HG02571 (cell line): Measurements from ENCODE around the gene SGK1.
A peak's percentile ranks its signal among the peaks of the same experiment; 100 is the strongest.
"Not testable (repeated sequence)": the region's sequence is repeated elsewhere in the genome, so short reads cannot be mapped to it uniquely, and the experiment has no call there.

Source experiments
- ATAC-seq: cut with Tn5 transposase; IDR thresholded peaks from one replicate; pipeline ENCODE4 v1.9.1; 2021; ENCODE audit warnings: mild to moderate bottlenecking, moderate library complexity; ENCODE audit not compliant: unreplicated experiment

The SGK1 gene

DNA sequence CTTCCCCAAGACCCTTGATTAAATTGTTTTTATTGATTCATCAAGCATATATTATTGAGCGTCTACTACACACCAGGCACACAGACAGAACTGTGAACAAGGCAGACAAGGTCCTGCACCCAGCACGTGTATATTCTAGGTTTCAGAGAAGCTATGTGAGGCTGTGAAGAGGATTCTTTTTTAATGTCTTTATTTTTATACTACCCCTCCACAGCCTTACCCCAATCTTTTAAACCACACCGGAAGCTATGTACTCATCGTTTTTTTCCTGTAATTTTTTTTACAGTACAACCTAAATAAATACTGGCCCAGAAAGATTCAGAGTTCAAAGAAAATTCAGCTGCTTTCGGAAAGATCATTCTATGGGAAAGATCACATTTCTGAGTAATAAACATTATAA is 10.0 kb downstream of the SGK1 start:
- no peak for ATAC-seq

DNA sequence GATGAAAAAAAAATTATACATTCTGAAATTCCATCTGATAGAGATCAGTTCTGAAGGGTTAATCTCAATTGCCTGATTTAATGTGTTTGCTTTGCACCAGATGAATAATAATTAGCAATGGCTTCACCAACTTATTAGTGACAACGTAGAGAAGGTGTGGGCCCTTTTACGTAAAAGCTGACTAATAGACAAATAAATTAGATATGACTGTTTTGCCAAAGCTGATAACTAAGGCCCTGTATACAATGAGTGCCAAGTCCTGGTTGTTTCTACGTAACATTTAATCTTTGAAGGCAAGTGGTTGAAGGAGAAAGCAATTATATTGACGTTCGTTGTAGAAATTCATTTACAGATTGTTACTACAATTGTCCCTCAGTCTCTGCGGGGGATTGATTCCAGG is 10.8 kb downstream of the SGK1 start:
- no peak for ATAC-seq

DNA sequence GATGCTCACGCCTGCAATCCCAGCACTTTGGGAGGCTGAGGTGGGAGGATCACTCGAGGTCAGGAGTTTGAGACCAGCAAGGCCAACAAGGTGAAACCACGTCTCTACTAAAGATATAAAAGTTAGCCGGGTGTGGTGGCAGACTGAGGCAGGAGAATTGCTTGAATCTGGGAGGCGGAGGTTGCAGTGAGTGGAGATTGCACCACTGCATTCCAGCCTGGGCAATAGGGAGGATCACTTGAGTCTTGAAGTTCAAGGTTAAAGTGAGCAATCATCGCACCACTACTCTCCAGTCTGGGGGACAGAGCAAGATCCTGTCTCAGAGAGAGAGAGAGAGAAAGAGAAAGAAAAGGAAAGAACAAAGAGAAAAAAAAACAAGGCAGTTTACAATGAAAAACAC is 13.5 kb downstream of the SGK1 start:
- not testable (repeated sequence) for ATAC-seq

DNA sequence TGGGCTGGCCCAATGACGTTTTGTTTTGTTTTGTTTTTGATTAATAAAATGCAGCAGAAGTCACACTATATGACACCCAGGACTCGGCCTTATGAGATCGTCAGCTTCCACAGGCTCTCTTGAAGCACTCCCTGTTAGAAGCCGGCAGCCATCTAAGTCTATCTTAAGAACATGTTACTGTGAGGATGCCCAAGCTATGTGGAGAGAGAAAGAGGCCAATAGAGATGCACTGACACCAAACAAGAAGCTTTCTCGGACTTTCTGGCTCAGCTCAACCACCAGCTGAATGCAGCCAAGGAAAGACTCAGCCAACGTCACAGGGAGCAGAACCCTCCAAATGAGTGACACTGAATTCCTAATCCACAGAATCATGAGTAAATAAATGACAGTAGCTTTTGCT is 14.0 kb downstream of the SGK1 start:
- no peak for ATAC-seq

DNA sequence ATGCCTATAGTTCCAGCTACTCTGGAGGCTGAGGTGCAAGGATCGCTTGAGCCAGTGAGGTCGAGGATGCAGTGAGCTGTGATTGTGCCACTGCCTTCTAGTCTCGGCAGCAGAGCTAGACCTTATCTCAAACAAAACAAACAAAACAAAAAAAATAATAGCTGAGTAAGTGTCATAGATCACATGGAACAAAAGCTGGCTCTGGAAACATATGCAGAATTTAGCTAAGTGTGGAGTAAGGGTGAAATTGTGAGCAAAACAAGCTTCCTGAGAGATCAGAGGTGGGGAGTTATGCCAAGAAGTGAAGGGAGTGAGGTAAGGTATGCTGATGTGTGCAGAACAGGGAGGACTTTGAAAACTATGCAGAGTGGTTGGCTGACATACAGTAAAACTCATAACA is 18.7 kb downstream of the SGK1 start:
- no peak for ATAC-seq

DNA sequence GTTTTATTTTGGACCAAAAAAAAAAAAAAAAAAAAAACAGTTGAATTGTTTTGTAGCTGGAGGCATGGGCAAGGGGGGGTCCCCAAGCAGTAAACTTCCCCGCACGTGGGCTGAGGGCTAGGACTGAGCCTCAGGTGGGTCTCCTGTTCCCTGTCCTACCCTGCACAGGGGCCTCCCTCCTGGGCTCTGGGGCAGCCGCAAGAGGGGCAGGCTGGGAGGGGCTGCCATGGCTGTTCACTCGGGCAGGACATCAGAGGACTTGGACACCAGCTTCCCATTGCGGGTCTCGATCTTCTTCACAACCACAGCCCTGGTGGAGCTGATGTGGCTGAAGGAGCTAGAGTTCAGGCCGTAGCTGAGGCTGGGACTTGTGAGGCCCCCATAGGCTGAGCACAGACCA is 21.1 kb downstream of the SGK1 start:
- ATAC-seq, result no peak

DNA sequence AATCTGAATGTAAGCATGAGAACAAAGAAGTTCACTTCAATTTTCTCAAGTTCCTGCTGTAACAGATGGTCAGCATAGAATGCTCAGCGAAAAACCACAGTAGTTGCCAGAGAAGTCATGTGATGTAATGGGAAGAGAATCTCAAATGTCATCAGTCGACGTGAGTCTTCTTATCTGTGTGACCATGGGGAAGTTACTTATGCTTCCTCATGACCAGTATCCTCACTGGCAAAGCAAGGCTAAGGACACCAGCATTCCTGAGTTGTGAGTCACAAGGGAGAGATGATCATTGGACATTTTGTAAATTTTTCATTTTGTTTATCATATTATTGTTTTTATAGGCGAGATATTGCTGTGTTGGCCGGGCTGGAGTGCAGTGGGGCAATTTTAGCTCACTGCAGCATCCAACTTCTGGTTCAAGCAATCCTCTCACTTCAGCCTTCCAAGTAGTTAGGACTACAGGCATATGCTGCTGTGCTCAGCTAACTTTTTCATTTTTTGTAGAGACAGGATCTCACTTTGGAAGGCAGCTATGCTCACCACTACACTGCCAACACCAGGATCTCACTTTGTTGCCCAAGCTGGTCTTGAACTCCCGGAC is 21.9 kb downstream of the SGK1 start:
- peak; percentile 62 for ATAC-seq

DNA sequence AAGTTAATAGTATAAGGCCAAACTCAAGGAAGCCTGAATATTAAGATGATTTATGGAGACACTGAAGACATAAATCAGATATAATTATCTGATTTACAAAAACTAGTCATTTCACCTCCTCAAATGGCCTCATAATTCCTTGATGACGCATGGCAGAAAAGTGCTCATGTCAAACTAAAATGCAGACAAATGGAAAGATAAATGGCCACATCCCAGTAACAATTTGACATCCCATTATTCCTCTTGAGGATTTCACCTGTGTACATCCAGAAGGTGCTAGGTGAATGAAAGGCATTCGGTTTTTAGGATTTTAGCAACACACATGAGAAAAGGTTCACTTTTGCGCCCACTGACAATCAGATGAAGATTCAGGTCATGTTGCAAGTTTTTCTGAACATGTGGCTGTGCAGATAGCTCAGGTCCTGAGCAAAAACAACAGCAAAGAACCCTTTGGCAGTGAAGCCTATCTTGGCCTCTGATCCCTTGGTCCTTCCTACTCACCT is 24.2 kb downstream of the SGK1 start:
- ATAC-seq, result no peak

DNA sequence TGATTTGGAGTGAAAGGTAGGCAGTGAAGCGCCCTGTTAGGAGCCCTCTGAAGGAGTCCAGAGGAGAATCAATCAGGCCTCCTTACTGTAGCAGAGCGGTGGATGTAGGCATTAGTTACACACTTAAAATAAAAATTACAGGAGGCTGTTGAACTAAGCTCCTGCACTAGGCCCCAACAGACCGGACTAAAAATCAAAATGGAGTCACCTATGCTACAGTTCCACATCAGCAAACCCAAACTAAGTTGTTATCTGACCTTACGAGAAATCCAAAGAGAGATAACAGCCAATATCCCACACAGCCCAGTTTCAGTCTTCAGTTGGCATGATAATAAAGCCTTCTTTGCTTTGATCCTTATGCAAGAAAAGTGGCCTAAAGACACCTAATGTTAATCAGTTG is 26.8 kb downstream of the SGK1 start:
- no peak for ATAC-seq

DNA sequence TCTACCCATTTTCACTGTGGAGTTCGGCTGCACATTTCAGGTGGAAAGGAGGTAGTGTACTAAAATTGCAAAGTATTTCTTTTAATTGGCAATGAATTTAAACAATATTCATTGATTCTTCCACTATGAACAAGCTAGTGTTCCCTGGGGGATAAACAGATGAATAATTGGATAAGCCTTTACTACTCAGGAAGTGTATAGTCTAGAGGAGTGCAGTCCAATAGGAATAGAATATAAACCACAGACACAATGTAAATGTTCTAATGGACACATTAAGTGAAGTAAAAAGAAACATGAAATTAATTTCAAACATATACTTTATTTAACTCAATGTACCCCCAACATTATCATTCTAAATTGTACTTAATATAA is 28.7 kb downstream of the SGK1 start:
- no peak for ATAC-seq

DNA sequence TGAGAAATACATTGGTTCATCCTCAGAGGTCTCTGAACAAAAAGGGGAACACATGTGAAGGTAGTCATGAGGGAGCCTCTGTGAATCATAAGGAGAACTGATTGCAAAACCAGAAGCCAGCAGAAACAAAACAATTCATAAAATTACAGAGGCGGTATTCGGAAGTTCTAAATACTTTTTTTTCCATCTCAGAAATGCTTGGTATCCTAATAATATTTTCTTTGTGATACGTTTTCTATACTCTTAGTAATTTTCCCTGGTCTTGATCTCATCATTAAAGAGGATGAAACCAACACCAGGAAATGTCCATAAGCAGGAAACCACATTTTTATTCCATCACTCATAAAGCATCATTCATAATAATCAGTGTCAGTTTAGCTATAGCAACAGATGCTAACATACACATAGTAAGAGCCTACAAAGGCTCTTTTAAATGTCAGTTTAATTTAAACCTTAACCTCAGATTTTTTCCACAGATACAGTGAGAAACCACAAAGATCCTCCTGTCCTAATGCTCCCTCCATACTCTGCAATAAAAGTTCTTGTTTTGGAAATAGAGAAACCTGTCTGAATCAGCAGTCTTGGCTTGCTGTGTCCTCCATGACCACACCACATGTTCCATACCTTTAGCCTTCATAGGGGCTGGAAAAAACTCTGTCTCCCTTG is 29.2 kb downstream of the SGK1 start:
- peak; percentile 66 for ATAC-seq

DNA sequence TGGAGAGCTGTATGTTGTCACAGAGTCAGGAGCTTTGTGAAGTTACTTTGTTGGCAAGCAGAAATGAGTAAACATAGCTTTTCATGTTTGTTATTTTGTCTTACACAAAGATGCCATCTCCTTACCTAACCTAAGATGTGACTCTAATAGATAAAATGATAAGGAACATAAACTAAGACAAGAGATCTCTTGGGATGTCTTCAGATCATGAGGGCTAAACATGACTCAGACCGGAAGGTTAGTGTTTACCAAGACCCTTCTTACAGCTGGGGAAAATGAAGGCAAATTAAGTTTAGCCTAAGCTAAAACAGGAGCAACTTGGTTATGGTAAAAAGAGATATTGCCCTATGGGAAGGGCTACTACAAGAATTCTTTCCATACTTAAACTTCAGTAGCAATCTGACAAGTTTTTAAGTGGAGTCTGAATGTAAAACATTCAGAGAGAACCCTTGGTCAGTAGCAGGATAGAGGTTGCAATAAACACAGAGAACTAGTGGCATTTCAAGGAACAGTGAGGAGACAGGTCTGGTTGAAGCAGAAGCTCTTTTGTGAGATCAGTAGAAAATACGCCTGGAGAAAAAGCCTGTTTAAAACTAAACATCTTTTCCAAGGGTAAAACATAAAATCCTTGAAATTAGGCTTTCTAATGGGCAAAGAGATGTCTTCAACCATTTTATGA is 29.9 kb downstream of the SGK1 start:
- ATAC-seq, result peak; percentile 21

DNA sequence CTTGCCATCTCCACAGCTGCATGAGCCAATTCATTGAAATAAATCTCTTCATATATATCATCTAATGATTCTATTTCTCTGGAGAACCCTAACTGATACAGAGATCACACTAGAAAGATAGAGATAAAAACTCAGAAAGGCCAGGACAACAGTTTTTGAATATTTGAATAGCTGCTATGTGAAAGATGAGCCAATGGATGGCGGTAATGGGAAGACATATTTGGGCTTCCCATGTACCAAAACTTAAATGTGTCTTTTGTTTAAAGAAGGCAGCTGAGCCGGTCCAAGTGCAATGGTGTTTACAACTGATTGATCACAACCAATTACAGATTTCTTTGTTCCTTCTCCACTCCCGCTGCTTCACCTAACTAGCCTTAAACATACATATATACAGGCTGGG is 35.1 kb downstream of the SGK1 start:
- ATAC-seq, result no peak

DNA sequence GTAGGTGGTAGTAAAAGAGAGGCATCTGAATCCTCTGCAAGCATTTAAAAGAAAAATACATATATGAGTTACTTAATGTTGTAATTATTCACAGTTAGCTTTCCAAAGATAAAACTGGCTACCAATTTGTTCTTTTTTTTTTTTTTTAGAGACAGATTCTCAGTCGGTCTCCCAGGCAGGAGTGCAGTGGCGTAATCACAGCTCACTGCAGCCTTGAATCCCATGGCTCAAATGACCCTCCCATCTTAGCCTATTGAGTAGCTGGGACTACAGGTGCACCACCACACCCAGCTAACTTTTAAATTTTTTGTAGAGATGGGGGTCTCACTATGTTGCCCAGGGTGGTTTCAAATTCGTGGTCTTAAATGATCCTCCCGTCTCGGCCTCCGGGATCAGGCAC is 36.5 kb downstream of the SGK1 start:
- ATAC-seq, result no peak

DNA sequence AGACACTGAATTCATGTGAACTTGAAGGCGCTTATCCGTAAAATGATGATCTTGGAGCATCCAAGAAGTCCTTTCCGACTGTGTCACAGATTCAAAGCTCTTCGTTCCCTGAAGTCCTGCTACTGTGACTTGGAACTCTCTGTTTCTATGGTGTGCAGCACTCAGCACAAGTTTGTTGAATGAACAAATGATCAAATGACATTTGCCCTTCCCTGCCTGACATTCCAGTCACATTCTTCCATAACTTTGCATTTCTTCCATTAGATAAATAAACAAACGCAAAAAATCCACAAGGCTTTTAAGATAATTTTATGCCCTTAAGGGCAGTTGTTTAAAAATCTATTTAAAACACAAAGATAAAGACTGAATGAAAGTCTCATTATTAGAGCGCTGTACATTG is 39.9 kb downstream of the SGK1 start:
- no peak for ATAC-seq

DNA sequence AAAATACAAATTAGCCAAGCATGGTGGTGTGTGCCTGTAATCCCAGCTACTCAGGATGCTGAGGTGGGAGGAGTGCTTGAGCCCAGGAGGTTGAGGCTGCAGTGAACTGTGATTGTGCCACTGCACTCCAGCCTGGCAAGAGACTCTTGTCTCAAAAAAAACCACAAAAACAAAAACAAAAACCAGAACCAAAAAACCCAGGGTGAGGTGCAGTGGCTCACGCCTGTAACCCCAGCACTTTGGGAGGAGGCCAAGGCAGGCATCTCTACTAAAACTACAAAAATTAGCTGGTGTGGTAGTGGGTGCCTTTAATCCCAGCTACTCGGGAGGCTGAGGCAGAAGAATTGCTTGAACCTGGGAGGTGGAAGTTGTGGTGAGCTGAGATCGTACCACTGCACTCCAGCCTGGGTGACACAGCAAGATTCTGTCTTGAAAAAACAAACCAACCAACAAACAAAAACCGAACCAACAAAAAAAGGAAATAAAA is 41.0 kb downstream of the SGK1 start:
- not testable (repeated sequence) for ATAC-seq

DNA sequence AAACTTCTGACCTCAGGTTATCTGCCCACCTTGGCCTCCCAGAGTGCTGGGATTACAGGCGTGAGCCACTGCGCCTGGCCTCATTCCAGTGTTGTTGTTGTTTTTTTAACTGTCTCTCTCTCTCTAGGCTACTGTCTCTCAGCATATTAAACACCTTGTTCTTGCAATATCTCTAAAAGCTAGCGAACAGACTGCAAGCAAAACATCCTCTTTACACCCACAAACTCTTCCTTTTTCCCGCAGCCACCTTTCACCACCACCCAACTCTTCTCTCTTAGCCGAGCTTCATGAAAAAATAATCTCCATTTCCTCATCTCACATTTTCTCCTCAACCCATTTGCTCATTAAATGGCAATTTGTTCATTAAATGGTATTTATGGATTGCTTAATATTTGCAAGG is 45.5 kb downstream of the SGK1 start:
- ATAC-seq, result no peak

DNA sequence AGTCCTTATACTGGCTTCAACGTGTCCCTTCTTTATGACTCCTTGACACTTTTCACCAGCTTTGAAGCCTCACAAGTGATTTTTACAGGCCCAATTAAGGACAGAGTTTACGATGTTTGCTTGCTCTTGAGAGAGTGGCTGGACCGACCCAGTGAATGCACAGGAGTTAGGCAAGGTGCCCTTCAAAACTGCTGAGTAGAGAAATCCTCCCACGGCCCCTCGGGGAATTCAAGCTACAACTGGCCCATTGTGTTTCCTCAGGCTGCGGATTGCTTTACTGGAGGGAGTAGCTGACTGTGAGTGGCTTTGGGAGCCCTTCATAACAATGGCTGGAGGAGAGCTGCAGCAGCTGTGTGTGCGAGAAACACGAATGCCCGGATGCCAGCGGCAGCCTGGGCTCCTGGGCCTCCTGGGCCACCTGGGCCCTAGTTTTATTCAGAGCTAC is 50.0 kb downstream of the SGK1 start:
- ATAC-seq, result no peak

DNA sequence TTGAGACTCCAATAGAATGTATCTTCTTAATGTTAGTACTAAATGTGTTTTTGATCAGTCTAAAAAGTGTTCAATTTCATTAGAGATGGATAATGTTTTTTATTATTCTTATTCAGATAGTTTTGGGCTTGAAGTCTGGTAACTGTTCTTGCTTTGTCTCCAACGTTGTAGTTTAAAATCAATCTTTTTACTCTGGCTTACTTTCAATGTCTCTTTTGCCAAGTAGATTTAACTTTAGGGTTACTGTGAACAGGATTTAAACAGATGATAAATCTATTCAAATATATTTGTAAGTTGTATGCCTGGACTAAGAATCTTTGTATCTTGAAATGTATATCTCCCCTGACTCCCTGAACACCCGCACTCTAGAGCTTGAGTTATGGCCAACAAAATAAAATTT is 51.1 kb downstream of the SGK1 start:
- ATAC-seq, result no peak

DNA sequence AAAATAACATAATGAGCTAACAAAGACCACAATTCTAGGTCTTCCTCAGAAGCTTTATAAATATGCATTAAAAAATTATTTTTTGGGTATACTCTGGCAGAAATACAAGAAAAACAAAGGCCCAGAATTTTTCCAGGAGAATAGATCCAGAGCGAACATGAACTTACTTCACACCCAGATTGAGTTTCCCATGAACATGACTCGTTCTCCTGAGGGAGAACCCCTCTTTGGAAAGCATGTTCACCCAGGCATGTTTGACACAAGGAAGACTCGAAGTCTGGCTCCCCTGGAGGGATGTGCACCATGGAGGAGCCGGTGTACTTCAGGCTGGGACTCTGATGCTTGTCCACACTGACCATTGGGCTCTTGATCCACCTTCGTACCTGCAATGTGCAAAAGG is 56.1 kb downstream of the SGK1 start:
- no peak for ATAC-seq

DNA sequence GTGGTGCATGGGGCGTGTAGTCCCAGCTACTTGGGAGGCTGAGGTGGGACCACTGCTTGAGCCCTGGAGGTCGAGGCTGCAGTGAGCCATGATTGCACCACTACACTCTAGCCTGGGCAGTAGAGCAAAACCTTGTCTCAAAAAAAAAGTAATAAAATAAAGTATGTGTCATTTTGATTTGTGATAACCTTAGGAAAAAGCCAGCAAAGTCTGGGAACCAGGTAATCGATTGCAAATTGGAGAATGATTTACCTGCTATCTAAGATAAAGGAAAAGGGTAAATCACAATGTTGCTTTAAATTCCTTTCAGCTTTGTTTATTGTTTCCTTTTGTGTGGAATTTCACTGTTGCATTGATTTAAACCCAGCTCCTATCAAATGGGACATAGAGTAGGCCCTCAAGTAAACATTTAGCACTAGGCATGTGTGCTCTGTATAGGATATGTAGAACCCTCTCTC is 59.0 kb downstream of the SGK1 start:
- ATAC-seq, result no peak

DNA sequence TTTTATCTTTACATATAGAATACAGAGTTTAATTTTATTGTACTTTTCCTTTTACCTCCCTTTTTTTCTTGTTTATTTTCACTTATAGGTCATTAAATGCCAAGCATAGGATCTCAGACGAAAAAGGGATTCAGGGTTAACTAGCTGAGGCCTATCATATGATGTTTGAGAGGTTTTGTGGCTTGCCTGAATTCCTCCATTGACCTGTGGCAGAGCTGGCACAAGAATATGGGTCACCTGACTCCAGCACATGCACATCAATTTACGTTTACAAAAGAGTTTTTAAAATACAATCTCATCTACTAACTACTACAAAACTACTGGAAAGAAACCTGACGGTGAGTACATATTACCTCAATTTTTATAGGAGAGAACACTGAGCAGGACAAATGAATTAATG is 60.4 kb downstream of the SGK1 start:
- ATAC-seq, result no peak
